K562 (cell line): ENCODE measurements around the gene LLCFC1. TPM values are rescaled to one million over a fixed set of nuclear protein-coding genes. Genes with fewer than 3 reads are reported as not detected.

Experiments used
- DMBX1 ChIP-seq: fragments of 250-450 bp; sonication (Bioruptor Pico); IDR thresholded peaks from 2 replicates; pipeline ENCODE4 v1.8.0; 2022; ENCODE audit warnings: inconsistent platforms, mild to moderate bottlenecking, moderate library complexity, borderline replicate concordance
- DPF2 ChIP-seq: fragments of 450-650 bp; IDR thresholded peaks from 2 replicates; pipeline ENCODE4 v1.6.1; 2016
- ESRRA ChIP-seq: fragments of 450-650 bp; IDR thresholded peaks from 2 replicates; pipeline ENCODE4 v1.6.1; 2014; ENCODE audit warnings: low read depth, mild to moderate bottlenecking, moderate library complexity, borderline replicate concordance
- FOS ChIP-seq: IDR thresholded peaks from 3 replicates; pipeline ENCODE4 v1.6.1; 2011; ENCODE audit not compliant: insufficient read length; ENCODE audit errors: extremely low read depth
- GATAD2A ChIP-seq: fragments of 450-650 bp; IDR thresholded peaks from 2 replicates; pipeline ENCODE4 v1.6.1; 2017
- HEY1 ChIP-seq: fragments of 250-450 bp; sonication (Bioruptor Pico); IDR thresholded peaks from 2 replicates; pipeline ENCODE4 v1.5.0; 2020; ENCODE audit warnings: mild to moderate bottlenecking, moderate library complexity, borderline replicate concordance
- HOMEZ ChIP-seq: fragments of 250-450 bp; sonication (Bioruptor Pico); IDR thresholded peaks from 2 replicates; pipeline ENCODE4 v1.4.0; 2020; ENCODE audit warnings: mild to moderate bottlenecking, moderate library complexity
- JUN ChIP-seq, 2 experiments: sonication (generic) in 1 of 2; formaldehyde crosslinking in 1 of 2; IDR thresholded peaks; 2 replicates each; pipeline versions ENCODE4 v1.6.1 to v1.8.0; 2012 to 2022; ENCODE audit warnings: borderline replicate concordance in 2 of 2, mild to moderate bottlenecking in 2 of 2, improper control_type of control experiment in 1 of 2, low read depth in 1 of 2, low read length in 1 of 2, missing genetic modification reagents in 1 of 2
- NR1H2 ChIP-seq: sonication (generic); formaldehyde crosslinking; IDR thresholded peaks from 2 replicates; pipeline ENCODE4 v1.4.0; 2020; ENCODE audit warnings: mild to moderate bottlenecking, missing genetic modification reagents
- RBM22 ChIP-seq: fragments of 200-400 bp; formaldehyde crosslinking; IDR thresholded peaks from 2 replicates; pipeline ENCODE4 v1.6.1; 2018; ENCODE audit warnings: low read length, low read depth; ENCODE audit not compliant: poor library complexity, severe bottlenecking
- SMAD3 ChIP-seq: fragments of 450-650 bp; formaldehyde crosslinking; conservative IDR thresholded peaks from 2 replicates; pipeline ENCODE4 v1.4.0; 2020; ENCODE audit warnings: mild to moderate bottlenecking
- SNAPC5 ChIP-seq: fragments of 250-450 bp; sonication (Bioruptor Pico); IDR thresholded peaks from 2 replicates; pipeline ENCODE4 v1.8.0; 2021; ENCODE audit warnings: moderate library complexity, mild to moderate bottlenecking, inconsistent platforms
- ZNF121 ChIP-seq: sonication (generic); formaldehyde crosslinking; conservative IDR thresholded peaks from 2 replicates; pipeline ENCODE4 v1.8.0; 2022; ENCODE audit warnings: missing genetic modification reagents
- ZNF143 ChIP-seq: sonication (generic); formaldehyde crosslinking; IDR thresholded peaks from 2 replicates; pipeline ENCODE4 v1.9.0; 2022; ENCODE audit warnings: mild to moderate bottlenecking, missing genetic modification reagents
- ZNF174 ChIP-seq: fragments of 250-450 bp; sonication (Bioruptor Pico); IDR thresholded peaks from 2 replicates; pipeline ENCODE4 v1.4.0; 2020; ENCODE audit warnings: mild to moderate bottlenecking
- ZNF583 ChIP-seq: fragments of 250-450 bp; sonication (Bioruptor Pico); IDR thresholded peaks from 2 replicates; pipeline ENCODE4 v1.4.0; 2020
- ZNF609 ChIP-seq: sonication (generic); formaldehyde crosslinking; IDR thresholded peaks from 2 replicates; pipeline ENCODE4 v1.8.1; 2023; ENCODE audit warnings: missing genetic modification reagents, mild to moderate bottlenecking, borderline replicate concordance
- polyA plus RNA-seq, 8 experiments: library from polyadenylated mRNA; depleted of rRNA in 4 of 8; stranded (reverse) in 5 of 8; unstranded in 3 of 8; fragments of >200 nt; fragmentation: Nextera tagmentation in 2 of 8; fragmentation: Illumina TruSeq in 1 of 8; extraction: Ambion mirVana in 2 of 8; extraction: Trizol in 1 of 8; gene quantifications; 2 replicates each; pipeline versions ENCODE4 v1.2.1 to v1.2.3, GENCODE V29; 2011 to 2014; ENCODE audit warnings: inconsistent platforms in 1 of 8, missing spikeins in 1 of 8
- total RNA-seq, 7 experiments: library from RNA; depleted of rRNA in 6 of 7; stranded (reverse); fragments of >200 nt in 6 of 7; fragmentation: Illumina TruSeq in 2 of 7; extraction: Trizol in 2 of 7; gene quantifications; 2 replicates each; pipeline versions ENCODE4 v1.2.1 to v1.2.3, GENCODE V29; 2011 to 2021; ENCODE audit warnings: low replicate concordance in 1 of 7
- TF ChIP-seq, protein P1 (sequence below): fragments of 250-450 bp; sonication (Bioruptor Pico); IDR thresholded peaks from 2 replicates; pipeline ENCODE4 v1.8.0; 2022; ENCODE audit warnings: inconsistent platforms
- TF ChIP-seq, protein P2 (sequence below): fragments of 250-450 bp; sonication (Bioruptor Pico); IDR thresholded peaks from 2 replicates; pipeline ENCODE4 v1.5.0; 2021

The LLCFC1 gene
- total and polyA plus RNA-seq, 9 of the 15 experiments (the other 6 are each of a cell fraction or from before 2014, with no cell fraction given): not detected

- TF ChIP-seq JUN (IDR thresholded peaks at IDR 0.05; ENCODE audit: borderline replicate concordance, low read depth, low read length): 0 out of 2 replicates have a peak, but pooled peaks have one; percentile 50
- TF ChIP-seq JUN (CRISPR knock-in tag; IDR thresholded peaks at IDR 0.05; ENCODE audit: borderline replicate concordance): no peak
- peak; percentile 95; the same call in 1 of the 2 replicates for TF ChIP-seq GATAD2A
- no peak for TF ChIP-seq SNAPC5 (CRISPR knock-in tag)
- no peak for TF ChIP-seq RBM22
- TF ChIP-seq HEY1: peak; percentile 5; the same call in 1 of the 2 replicates
- TF ChIP-seq ZNF143 (CRISPR knock-in tag): no peak
- no peak for TF ChIP-seq NR1H2
- TF ChIP-seq FOS: peak; percentile 10
- peak; percentile 58; the same call in 1 of the 2 replicates for TF ChIP-seq ESRRA
- TF ChIP-seq DPF2: peak; percentile 89
- TF ChIP-seq SMAD3 (CRISPR knock-in tag): 0 out of 2 replicates have a peak, but pooled peaks have one; percentile 68
- TF ChIP-seq, protein P1, sequence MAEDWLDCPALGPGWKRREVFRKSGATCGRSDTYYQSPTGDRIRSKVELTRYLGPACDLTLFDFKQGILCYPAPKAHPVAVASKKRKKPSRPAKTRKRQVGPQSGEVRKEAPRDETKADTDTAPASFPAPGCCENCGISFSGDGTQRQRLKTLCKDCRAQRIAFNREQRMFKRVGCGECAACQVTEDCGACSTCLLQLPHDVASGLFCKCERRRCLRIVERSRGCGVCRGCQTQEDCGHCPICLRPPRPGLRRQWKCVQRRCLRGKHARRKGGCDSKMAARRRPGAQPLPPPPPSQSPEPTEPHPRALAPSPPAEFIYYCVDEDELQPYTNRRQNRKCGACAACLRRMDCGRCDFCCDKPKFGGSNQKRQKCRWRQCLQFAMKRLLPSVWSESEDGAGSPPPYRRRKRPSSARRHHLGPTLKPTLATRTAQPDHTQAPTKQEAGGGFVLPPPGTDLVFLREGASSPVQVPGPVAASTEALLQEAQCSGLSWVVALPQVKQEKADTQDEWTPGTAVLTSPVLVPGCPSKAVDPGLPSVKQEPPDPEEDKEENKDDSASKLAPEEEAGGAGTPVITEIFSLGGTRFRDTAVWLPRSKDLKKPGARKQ (CRISPR knock-in tag): no peak
- TF ChIP-seq ZNF121 (CRISPR knock-in tag): no peak
- 0 out of 2 replicates have a peak, but pooled peaks have one; percentile 7 for TF ChIP-seq ZNF583
- TF ChIP-seq, protein P2, sequence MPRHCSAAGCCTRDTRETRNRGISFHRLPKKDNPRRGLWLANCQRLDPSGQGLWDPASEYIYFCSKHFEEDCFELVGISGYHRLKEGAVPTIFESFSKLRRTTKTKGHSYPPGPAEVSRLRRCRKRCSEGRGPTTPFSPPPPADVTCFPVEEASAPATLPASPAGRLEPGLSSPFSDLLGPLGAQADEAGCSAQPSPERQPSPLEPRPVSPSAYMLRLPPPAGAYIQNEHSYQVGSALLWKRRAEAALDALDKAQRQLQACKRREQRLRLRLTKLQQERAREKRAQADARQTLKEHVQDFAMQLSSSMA (CRISPR knock-in tag): no peak
- TF ChIP-seq ZNF174: no peak
- TF ChIP-seq HOMEZ: no peak
- TF ChIP-seq DMBX1 (CRISPR knock-in tag): peak; percentile 12; the same call in 1 of the 2 replicates
- no peak for TF ChIP-seq ZNF609
Observed at GRCh38 chr7:142956951-142957623, 17.8 kb downstream of the LLCFC1 start (continued).
